GM19328 (cell line): Measurements from ENCODE around the gene RGS19.

ENCODE experiments used
- ATAC-seq: cut with Tn5 transposase; IDR thresholded peaks from one replicate; pipeline ENCODE4 v1.9.1; 2021; ENCODE audit warnings: mild to moderate bottlenecking, moderate library complexity; ENCODE audit not compliant: unreplicated experiment

RGS19 gene

DNA sequence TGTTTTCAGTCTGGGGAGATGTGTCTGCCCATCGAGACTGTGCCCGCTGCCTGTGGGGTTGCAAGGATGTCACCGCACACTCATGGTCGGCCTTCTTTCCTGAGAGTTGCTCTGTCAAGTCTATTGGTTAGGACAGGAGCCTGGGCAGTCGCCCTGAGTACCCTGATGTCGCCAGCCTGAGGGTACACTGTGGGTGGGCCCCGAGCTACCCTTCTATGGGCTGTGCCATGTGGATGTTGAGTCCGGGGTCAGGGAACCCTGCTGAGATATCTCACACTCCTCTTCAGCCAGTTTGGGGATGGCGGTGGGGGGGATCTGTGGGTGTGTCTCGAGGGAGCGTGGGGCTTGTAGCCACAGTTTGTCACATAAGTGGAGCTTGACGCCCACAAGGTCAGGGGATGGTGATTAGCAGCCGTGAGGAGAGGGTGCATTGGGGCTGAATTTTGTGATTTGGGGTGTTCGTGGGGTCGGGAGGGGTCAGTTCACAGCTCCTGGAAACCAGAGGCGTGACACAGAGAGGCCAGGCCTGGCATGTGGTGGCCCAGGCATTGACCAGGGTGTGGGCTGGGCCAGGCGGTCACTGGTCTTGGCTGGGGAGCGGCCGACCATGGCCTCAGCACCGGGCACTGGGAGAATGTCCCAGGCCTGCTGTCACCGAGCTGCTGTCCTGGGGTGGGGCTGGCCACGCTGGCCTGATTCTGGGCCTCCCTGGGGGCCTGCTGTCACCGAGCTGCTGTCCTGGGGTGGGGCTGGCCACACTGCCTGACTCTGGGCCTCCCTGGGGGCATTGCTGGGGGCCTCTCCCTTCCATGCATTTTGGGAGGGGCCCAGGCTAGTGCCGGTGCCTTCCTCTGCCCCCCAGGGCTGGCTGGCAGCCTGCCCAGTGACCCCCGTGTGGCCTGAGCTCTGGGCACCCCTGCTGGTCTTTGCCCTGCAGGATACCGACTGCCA is 29.7 kb upstream of the RGS19 start:
- no peak for ATAC-seq

GRCh38 chr20:64107736-64108457 is 28.6 kb upstream of the RGS19 start:
- ATAC-seq: no peak

DNA sequence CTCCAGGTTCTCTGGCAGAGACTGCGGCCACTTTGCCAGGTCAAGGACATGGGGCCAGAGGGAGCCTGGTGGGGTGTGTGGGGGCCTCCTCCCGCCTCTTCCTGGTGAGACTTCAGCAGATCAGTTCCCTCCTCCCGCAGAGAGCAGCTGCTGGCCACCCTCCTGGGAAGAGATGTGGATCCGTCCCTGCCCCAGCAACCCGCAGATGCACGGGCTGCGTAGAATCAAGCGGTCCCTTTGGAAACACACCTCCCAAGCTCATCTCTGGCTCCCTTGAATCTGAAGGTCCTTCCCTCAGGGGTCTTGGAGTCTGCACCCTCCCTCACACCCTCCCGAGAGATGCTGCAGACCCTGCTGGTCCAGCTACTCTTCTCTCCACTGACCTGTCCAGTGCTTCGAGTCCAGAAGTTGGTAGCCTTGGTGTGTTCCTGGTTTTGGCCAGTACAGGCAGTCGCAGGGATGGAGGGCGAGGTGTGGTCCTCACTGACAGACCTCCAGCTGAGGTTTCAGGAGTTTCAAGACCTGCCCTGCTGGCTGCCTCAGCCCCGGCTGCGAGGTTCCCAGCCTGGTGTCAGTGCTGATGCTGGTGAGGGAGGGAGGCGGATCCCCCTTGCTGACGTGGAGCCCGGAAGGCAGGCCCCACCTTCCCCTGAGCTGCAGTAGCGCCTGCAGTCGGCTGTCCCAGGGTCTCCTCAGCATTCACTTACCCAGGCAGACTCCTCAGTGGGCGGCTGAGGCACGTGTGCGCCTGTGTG is 27.8 kb upstream of the RGS19 start, which contains the start of gene NPBWR2:
NPBWR2 (minus strand) TSS at position 585 of the 755 bp plus-strand sequence. CDS start 734 bp downstream, outside the sequence.
- ATAC-seq: no peak

GRCh38 chr20:64106435-64106961 is 27.2 kb upstream of the RGS19 start:
- ATAC-seq: no peak

- ATAC-seq: no peak
Observed at GRCh38 chr20:64105846-64106434, 26.6 kb upstream of the RGS19 start.

DNA sequence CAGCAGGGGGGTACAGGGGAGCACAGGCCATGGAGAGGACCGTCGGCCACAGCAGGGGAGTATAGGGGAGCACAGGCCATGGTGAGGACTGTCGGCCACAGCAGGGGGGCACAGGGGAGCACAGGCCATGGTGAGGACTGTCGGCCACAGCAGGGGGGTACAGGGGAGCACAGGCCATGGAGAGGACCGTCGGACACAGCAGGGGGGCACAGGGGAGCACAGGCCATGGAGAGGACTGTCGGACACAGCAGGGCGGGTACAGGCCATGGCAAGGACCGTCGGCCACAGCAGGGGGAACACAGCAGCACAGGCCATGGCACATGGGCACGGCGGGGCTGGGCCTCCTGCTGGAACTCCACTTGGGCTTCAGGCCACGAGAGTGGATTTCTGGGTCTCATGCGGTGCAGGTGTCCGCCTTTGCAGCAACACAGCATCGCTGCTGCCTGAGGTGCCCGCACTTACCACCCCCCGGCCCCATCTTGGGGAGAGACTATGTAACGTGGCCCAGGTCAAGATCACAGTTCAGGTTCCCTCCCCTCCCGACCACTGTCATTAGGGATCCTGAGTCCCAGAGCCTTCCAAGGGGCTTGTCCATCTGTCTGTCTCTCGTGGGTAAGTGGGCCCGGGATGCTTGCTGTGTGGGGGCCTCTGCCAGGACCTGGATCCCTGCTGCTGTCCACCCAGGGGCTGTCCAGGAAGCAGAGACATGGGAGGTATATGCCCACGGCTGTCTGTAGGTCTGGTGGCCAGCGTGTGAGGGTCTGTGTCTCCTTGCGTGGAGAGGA is 25.5 kb upstream of the RGS19 start:
- no peak for ATAC-seq

GRCh38 chr20:64103871-64104666 is 24.8 kb upstream of the RGS19 start:
- no peak for ATAC-seq

DNA sequence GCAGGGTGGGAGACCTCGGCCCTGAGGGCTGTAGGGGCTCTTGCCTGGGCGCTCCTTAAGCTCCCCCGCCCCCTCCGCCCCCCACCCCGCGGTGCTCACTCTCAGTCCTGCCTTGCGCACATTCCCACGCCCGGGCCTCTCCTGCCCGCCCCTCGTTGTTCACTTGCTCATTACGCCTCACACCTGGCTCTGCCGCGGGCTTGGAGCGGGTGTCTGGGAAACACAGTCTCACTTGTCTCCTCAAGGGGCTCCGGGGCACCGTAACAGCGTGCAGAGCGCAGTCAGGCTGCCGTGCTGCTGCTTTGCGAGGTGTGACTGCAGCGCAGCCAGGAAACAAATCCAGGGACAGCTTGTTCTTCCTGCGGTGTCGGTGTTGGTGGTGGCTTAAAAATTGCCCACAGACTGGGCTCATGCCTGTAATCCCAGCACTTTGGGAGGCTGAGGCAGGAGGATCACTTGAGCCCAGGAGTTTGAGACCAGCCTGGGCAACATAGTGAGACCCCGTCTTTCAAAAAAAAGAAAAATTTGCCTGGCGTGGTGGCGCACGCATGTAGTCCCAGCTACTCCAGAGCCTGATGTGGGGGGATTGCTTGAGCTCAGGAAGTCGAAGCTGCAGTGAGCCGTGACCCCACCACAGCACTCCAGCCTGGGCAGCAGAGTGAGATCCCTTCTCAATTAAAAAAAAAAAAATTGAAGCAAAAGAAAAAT is 23.5 kb upstream of the RGS19 start:
- ATAC-seq: no peak

- no peak for ATAC-seq
Observed at GRCh38 chr20:64101731-64102621, 22.7 kb upstream of the RGS19 start.

GRCh38 chr20:64100946-64101688 is 21.8 kb upstream of the RGS19 start:
- no peak for ATAC-seq

DNA sequence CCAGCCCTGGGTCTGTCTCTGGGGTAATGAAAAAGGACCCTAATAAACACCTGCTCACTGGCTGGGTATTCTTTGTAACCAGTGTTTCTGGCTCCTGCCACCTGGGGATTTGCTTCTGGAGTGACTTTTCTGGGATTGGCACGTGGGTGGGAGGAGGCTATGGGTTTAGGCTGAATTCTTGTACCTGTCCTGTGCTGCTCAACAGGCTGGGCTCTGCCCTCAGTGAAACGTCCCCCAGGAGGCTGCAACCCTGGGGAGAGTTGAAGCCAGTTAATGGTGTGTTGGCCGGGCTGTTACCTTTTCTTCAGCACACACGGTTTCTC is 21.2 kb upstream of the RGS19 start:
- ATAC-seq: no peak

DNA sequence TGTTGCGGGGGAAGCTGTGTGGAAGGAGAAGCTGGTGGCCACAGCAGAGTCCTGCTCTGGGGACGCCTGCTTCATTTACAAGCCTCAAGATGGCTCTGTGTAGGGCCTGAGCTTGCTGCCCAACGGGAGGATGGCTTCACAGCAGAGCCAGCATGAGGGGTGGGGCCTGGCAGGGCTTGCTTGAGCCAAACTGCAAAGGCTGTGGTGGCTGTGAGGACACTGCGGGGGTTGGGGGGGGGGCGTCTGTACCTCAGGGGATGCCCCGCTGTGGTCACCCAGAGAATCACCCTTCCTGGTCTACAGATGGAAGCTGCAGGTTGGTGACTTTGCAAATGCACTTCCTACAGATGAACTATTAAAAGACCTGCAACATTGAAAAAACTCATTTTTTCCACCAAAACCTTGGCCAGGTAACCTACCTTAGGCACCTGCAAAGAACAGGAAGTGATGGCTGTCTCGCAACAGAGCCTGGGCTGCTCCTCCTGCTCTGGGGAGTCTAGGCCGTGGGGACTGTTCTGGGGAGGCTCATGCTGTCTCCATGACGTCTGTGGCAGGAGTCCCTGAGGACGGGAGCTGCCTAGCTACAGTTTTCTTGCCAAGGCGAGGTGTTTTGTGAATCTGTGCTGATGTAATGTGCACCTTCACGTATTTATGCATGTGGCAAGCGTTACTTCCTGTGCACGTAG is 20.7 kb upstream of the RGS19 start:
- no peak for ATAC-seq

DNA sequence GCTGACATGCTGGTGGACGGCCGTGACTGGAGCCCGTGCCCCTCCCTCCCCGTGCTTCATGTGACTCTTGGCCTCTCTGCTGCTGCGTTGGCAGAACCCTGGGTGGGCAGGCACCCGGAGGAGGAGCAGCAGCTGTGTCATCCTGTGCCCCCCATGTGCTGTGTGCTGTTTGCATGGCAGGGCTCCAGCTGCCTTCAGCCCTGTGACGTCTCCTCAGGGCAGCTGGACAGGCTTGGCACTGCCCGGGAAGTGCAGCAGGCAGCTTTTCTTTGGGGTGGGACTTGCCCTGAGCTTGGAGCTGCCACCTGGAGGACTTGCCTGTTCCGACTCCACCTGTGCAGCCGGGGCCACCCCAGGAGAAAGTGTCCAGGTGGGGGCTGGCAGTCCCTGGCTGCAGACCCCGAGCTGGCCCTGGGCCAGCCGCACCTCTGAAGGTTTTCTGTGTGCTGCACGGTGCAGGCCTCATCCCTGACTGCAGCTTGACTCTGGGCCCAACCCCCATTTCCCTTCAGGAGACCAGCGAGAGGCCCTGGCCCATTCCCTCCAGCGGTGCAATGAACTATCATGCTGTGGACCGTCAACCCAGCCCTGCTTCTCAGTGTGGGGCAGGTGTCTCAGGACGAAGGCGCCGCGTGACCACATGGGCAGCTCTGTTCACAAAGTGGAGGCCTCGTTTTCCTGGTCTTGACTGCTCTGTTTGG is 19.9 kb upstream of the RGS19 start:
- no peak for ATAC-seq

DNA sequence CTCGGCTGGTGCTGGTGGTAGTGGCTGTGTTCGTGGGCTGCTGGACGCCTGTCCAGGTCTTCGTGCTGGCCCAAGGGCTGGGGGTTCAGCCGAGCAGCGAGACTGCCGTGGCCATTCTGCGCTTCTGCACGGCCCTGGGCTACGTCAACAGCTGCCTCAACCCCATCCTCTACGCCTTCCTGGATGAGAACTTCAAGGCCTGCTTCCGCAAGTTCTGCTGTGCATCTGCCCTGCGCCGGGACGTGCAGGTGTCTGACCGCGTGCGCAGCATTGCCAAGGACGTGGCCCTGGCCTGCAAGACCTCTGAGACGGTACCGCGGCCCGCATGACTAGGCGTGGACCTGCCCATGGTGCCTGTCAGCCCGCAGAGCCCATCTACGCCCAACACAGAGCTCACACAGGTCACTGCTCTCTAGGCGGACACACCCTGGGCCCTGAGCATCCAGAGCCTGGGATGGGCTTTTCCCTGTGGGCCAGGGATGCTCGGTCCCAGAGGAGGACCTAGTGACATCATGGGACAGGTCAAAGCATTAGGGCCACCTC is 19.2 kb upstream of the RGS19 start:
- no peak for ATAC-seq

- ATAC-seq: no peak
Observed at GRCh38 chr20:64096535-64096934, 17.2 kb upstream of the RGS19 start.
